Stimulated activated CD4-positive, alpha-beta T cell treated with anti-CD3 and anti-CD28 coated beads, Interleukin-4, amount 100 ng/mL, for 1 hour (primary cell): Measurements from ENCODE around the gene RAB4B.
A peak's percentile ranks its signal among the peaks of the same experiment; 100 is the strongest.
"Not testable (repeated sequence)": the region's sequence is repeated elsewhere in the genome, so short reads cannot be mapped to it uniquely, and the experiment has no call there.

ENCODE experiments used
- DNase-seq: peaks from one replicate; pipeline ENCODE4 v3.0.0-alpha.2; 2020

Gene RAB4B

DNA sequence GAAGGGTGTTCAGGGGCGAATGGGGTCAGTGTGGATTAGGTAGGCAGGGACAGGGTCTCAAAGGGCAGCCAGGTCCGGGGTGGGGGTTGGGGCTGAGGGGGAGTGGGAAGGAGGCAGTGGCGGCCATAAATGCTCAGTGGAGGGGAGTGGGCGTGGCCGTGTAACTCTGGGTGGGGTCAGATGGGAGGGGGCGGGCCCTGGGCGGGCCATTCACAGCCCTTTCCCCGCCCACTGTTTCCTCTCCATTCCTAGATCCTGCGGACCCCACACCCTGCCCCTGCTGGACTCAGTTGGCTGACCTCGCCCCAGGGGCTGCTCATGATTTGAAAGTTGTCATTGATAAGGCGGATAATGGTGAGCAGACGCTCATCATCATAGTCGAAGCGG is 48.3 kb downstream of the RAB4B start:
- not testable (repeated sequence) for DNase-seq

DNA sequence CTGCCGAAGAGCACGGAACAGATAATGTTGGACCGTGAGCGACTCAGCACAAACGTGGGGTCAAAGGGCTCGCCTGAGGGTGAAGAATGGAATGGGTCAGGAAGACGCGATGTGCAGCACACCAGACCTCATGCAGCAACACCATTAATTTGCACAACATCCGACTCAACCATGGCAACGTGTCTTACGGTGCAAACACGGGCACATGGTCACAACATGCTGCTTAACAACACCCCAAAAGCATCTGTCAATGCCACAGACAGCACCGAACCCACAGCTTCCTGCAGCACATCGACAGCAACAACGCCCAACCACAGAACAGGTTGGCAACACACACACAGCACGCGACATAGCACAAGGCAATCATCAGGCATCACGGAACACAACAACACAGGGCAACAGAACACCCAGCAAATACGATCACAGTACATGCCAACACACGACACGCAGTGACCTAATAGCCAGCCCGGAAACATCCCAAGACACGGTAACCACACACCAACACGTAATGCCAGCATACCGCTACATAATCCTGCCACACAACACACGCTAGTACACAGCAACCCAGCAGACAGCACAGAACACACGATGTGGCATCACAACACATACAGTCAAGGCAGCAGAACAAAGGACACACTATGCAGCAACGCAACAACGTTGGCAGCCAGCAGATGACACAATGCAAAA is 48.8 kb downstream of the RAB4B start:
- DNase-seq = not testable (repeated sequence)

DNA sequence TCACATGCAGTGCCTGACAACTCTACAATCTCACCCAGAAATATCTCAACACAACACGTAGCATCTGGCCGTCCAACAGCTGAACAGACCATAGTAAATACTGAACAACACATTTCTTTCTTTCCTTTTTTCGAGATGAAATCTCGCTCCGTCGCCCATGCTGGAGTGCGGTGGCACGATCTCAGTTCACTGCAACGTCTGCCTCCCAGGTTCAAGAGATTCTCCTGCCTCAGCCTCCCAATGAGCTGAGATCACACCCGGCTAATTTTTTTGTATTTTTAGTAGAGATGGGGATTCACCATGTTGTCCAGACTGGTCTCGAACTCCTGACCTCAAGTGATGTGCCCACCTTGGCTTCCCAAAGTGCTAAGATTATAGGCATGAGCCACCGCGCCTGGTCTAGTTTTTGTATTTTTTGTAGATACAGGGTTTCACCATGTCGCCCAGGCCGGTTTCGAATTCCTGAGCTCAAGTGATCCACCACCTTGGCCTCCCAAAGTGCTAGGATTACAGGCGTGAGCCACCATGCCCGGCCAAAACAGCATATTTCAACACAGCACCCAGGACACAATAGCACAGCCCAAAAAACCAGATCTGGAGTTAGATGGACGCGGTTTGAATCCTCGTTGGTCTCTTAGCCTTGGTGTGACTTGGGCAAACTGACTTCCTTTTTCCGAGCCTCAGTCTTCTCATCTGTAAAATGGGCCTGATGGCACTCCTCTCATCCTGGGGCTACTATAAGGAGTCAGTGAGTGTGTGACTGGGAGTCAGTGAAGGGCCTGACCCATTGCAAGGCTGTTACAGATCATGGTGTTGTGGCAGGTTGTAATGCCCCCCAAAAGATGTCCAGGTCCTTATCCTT is 49.6 kb downstream of the RAB4B start:
- no peak for DNase-seq

DNA sequence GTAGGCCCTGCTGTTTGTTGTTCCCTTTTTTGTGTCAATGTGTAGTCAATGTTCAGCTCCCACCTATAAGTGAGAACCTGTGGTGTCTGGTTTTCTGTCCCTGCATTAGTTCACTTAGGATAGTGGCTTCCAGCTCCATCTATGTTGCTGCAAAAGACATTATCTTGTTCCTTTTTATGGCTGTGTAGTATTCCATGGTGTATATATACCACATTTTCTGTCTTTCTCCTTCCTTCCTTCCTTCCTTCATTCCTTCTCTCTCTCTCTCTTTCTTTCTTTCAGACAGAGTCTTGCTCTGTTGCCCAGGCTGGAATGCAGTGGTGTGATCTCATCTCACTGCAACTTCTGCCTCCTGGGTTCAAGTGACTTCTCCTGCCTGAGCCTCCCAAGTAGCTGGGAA is 51.2 kb downstream of the RAB4B start:
- DNase-seq = no peak

DNA sequence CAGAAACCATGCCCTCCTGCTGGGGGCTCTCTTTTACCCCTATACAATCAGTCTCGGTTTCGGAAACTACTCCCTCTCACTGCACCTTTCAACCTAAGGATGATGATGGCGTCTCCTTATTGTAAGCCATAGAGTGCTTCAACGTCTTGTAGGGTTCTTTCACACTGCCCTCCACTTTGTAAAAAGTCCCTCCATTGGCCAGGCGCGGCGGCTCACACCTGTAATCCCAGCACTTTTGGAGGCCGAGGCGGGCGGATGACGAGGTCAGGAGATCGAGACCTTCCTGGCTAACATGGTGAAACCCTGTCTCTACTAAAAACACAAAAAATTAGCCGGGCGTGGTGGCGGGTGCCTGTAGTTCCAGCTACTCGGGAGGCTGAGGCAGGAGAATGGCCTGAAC is 52.7 kb downstream of the RAB4B start:
- not testable (repeated sequence) for DNase-seq

DNA sequence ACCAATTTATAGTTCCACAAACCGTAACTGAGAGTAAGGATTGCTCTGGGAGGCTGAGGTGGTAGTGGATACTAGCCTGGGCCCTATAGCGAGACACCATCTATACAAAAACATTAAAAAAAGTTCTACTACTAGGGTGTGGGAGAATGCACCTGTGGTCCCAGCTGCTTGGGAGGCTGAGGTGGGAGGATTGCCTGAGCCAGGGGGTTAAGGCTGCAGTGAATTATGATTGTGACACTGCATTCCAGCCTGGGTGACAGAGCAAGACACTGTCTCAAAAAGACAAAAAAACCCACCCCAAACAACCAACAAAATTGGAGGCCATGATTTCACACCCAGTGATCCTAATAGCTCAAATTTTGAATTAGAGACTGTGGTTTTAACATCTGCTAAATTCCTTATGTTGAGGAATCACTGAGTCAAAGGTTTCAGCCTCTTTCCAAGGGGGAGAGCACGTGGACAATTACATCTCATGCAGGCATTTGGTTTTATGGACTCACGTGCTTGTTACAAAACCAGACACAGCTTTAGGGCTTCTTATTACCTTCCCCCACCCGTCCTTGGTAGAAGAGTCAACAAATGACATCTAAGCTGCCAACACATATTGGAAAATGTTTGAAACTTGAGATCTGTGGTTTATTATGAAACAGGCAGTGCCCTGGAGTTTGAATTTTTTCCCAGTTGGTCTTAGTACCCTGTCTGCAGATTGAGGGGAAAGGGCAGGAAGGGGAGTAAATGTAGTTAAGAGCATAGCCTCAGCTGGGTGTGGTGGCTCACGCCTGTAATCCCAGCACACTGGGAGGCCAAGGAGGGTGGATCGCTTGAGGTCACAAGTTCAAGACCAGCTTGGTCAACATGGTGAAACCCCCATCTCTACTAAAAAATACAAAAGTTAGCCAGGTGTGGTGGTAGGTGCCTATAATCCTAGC is 53.7 kb downstream of the RAB4B start:
- DNase-seq = no peak

DNA sequence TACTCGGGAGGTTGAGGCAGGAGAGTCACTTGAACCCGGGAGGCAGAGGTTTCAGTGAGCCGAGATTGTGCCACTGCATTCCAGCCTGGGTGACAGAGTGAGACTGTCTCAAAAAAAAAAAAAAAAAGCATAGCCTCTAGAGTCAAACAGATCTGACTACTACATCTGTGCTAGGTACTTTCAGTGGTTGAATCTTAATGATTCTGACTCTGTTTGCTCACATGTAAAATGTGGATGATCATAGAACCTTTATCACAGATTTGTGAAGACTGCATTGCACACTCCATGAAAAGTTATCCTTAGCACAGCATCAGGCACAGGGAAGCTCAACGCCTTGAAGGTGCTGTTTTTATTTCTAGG is 54.4 kb downstream of the RAB4B start:
- DNase-seq = not testable (repeated sequence)

DNA sequence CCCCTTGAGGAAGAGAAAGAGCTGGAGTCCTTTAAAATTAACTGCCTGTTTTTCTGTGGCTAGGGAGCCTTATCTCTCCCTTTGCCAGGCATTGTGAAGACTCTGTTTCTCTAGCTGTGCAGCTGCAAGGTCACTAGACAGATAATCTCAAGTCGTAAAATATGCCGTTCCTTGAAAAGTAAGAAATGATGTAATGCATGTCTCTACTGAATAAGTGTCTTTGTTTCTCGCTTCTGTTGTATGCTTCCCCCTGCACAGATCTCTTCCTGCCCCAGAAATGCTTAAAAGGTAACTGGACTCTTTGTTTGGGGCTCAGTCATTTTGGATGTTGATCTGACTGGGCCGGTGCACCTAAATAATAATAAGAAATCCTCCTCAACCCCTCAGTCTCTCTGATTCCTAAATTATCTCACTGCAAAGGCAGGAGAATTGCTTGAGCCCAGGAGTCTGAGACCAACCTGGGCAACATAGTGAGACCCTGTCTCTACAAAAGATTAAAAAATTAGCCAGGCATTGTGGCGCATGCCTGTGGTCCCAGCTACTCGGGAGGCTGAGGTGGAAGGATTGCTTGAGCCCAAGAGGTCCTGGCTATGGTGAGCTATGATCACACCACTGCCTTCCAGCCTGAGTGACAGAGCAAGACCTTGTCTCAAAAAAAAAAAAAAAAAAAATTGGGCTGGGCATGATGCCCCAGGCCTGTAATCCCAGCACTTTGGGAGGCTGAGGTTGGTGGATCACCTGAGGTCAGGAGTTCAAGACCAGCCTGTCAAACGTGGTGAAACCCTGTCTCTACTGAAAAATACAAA is 55.9 kb downstream of the RAB4B start:
- DNase-seq = not testable (repeated sequence)

DNA sequence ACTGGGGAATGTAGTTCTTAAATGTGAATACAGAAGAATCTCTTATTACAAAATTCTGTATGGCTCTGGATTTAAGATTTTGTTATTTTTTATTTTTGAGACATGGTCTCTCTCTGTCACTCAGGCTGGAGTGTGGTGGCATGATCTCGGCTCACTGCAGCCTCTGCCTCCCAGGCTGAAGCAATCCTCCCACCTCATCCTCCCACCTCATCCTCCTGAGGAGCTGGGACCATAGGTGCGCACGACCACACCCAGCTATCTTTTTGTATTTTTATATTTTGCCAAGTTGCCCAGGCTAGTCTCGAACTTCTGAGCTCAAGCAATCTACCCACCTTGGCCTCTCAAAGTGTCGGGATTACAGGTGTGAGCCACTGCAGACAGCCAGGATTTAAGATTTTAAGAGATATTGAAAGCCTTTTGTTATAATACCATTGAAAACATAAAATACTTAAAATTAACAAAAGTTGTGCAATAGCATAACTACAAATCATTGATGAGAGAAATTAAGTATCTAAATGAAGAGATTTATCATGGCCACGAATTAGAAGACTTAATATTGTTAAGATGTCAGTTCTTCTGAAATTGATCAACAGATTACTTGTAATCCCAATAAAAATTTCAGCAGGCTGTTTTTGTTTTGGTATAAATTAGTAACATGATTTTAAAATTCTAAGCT is 58.8 kb downstream of the RAB4B start:
- DNase-seq = no peak

DNA sequence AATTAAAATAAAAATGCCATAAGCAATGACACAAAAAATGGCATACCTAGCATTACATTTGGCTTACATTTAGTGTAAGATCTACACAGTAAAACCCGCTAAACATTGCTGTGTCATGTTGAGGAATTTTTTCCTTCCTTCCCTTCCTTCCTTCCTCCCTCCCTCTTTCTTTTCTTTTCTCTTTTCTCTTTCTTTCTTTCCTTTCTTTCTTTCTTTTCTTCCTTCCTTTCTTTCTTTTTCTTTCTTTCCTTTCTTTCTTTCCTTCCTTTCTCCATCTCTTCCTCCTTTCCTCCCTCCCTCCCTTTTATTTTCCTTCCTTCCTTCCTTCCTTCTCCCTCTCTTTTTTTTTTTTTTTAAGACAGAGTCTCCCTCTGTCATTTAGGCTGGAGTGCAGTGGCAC is 60.4 kb downstream of the RAB4B start:
- not testable (repeated sequence) for DNase-seq

DNA sequence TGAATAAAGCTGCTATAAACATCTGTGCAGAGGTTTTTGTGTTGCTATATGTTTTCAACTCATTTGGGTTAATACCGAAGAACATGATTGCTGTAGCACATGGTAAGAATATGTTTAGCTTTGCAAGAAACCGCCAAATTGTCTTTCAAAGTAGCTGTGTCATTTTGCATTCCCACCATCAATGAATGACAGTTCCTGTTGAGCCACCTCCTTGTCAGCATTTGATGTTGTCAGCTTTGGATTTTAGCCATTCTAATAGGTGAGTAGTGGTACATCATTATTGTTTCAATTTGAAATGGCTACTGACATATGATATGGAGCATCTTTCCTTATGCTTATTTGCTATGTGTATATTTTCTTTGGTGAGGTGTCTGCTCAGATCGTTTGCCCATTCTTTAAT is 64.0 kb downstream of the RAB4B start:
- DNase-seq = not testable (repeated sequence)

DNA sequence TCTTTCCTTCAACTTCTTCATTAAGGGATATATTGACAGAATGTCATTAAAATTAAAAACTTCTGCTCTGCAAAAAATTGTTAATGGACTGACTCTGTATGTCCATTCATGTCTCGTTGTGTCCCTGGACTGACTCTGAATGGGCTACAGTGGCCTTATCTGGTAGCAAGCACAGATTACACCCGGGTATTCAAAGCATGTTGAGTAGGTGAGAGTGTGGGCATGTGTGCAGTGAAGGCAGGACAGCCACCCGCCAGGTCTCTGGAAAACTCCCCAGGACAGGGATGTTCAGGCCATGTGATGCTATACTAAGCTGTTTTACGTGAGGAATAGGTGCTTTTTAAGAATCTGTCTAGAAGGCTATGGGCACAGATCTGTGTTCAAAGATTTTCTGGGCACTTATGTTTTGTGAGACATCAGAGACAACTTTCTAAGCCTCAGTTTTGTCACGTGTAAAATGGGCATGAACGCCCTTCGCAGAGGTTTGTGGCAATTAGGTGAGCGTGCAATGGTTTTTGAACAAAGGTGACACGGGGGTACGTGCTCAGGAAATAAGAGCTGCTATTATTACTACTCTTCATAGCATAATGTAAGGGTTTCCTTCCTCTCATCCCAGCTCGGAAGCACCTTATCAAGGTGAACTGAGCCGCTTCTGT is 65.1 kb downstream of the RAB4B start:
- not testable (repeated sequence) for DNase-seq

DNA sequence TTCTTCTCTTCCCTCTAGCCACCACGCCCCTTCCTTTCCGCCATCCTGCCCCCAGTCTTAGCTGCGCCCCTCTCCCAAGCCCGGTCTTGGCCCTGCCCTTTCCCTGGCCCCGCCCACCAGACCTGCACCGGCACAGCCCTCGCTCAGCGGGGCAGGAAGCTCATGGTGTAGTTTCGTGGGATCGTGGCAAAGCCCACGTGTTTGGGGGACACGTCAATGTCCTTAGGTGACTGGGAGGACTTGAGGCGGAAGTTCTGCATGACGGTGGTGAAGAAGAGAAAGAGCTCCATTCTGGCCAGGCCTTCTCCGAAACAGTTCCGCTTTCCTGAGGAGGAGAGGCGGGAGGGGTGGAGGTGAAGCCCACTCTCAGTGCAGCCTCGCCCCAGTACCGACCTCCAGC is 65.6 kb downstream of the RAB4B start:
- peak; percentile 70 for DNase-seq
